Prostate gland (tissue), 2 donors: ENCODE results near the gene KHDC1L.

Source experiments
- CTCF ChIP-seq, 4 experiments: fragments of 200-600 bp in 2 of 4; fragments of 450-650 bp in 2 of 4; sonication (generic) in 2 of 4; IDR thresholded peaks; 1 replicate in 3 of 4; 2 replicates in 1 of 4; pipeline ENCODE4 v1.5.1; 2016 to 2019; ENCODE audit warnings: antibody characterized with exemption in 4 of 4, mild to moderate bottlenecking in 2 of 4, moderate library complexity in 2 of 4
- POLR2A ChIP-seq: fragments of 450-650 bp; IDR thresholded peaks from one replicate; pipeline ENCODE4 v1.6.1; 2016; ENCODE audit warnings: antibody characterized with exemption, mild to moderate bottlenecking
- POLR2AphosphoS5 ChIP-seq: sonication (generic); formaldehyde crosslinking; IDR thresholded peaks from one replicate; pipeline ENCODE4 v1.6.1; 2017; ENCODE audit warnings: antibody characterized with exemption

DNA sequence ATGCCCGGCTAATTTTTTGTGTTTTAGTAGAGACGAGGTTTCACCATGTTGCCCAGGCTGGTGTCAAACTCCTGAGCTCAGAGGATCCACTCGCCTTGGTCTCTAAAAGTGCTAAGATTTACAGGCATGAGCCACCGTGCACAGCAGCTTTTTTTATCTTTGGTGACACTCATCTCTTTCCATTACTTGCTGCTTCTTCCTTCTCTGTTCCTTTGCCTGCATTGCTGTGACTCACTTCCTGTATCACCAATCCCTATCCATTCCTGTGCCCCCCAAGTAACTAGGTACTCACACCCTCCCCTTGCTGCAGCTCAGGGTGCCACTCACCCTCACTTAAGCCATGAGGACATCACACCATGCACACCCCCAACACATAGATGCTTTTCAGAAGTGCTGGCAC is 24.6 kb downstream of the KHDC1L start:
- TF ChIP-seq CTCF (IDR thresholded peaks at IDR 0.05), result no peak
- no peak for TF ChIP-seq POLR2A
- TF ChIP-seq POLR2AphosphoS5, result no peak
